ENCODE results near the gene ADGRE1.
"Not testable (repeated sequence)": the region's sequence is repeated elsewhere in the genome, so short reads cannot be mapped to it uniquely, and the experiment has no call there.

ADGRE1 gene, protein sequence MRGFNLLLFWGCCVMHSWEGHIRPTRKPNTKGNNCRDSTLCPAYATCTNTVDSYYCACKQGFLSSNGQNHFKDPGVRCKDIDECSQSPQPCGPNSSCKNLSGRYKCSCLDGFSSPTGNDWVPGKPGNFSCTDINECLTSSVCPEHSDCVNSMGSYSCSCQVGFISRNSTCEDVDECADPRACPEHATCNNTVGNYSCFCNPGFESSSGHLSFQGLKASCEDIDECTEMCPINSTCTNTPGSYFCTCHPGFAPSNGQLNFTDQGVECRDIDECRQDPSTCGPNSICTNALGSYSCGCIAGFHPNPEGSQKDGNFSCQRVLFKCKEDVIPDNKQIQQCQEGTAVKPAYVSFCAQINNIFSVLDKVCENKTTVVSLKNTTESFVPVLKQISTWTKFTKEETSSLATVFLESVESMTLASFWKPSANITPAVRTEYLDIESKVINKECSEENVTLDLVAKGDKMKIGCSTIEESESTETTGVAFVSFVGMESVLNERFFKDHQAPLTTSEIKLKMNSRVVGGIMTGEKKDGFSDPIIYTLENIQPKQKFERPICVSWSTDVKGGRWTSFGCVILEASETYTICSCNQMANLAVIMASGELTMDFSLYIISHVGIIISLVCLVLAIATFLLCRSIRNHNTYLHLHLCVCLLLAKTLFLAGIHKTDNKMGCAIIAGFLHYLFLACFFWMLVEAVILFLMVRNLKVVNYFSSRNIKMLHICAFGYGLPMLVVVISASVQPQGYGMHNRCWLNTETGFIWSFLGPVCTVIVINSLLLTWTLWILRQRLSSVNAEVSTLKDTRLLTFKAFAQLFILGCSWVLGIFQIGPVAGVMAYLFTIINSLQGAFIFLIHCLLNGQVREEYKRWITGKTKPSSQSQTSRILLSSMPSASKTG

DNA sequence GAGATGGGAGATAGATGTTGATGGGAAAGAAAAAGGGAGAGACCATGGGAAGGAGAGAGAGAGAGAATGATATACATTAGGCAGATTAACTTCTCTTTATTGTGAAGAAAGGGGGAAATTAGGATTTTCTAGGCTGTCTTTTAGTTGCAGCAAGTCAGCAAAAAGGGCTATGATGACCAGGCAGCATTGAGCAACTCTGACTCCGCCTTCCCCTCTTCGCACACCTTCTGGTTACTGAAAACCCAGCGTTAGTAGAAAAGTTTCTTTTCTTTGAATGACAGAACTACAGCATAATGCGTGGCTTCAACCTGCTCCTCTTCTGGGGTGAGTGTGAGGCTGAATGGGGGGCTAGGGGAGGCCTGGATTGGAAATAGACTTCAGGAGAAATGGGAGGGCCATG lies at the start of gene ADGRE1:
ADGRE1 (plus strand) TSS at position 264 of the 400 bp plus-strand sequence; CDS start at position 294, 30 bp downstream.
- DNase-seq, result peak; percentile 68

DNA sequence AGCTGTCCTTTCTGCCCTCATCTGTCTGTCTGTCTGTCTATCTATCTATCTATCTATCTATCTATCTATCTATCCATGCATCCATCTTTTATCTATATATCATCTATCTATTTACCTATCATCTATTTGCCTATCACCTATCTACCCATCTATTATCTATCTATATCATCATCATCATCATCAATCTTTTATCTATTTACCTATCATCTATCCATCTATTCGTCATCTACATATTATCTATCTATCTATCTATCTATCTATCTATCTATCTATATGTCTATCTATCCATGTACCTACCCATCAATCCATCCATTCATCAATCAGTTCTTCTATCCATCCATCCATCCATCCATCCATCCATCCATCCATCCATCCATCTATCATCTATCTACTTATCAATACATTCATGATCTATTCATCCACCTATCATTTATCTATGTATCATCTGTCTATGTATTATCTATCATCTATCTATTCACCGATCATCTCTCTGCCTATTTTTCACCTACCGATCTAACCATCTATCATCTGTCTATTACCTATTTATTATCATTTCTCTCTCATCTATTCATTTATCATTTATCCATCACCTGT lies 49.2 kb upstream of the ADGRE1 start:
- DNase-seq, result no peak

DNA sequence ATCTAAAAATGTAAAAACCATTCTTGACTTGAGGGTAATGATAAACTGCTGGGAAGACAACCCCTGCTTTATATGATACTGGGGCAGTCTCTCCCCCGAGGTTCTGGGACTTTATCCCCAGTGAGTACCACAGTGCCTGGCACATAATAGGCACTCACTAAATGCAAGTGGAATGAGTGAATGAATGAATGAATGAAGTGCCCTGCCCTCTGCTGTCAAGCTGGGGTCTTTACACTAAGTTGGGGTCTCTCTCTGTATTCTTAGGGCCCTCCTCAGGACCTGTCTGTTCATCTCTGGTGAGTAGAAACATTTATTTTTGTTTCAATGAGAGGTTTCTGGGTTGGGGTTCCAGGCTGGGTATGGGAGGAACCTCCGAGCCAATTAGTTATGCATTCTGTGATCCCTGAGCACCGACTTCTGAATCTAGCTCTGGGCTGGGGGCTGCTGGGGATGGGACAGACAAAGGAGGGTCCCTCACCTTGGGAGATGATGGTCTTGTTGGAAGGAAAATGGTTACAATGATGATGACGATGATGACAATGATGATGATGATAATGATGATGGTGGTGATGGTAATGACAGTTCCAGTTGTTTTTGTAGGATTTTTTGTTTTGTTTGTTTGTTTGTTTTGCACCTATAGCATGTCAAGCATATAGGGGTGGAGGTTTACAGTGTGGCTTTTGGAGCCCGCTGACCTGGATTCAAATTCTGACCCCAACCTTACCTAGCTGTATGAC lies 44.3 kb upstream of the ADGRE1 start:
- no peak for DNase-seq

DNA sequence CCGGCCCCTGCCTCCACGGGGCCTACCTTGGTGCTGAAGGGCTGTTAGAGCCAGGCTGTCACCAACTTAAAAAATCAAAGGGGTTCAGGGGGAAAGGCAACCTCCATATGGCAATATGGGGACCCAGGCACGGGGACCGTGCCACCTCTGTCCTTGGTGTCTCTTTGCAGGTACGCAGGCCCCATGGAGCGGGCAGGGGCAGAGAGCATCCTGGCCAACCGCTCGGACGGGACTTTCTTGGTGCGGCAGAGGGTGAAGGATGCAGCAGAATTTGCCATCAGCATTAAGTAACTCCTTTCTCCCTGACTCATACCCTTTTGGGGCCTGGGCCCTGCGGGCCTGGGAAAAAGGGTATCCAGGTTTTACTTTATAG lies 39.6 kb upstream of the ADGRE1 start:
- no peak for DNase-seq

DNA sequence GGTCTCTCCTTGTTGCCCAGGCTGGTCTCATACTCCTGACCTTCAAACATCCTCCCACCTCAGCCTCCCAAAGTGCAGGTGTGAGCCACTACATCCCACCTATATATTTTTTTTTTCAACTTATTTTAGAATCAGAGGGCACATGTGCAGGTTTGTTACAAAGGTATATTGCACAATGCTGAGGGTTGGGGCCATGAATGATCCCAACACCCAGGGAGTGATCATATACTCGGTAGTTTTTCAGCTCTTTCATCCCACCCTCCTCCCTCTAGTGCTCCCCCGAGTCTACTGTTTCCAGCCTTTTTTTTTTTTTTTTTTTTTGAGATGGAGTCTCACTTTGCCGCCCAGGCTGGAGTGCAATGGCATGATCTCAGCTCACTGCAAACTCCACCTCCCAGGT lies 38.4 kb upstream of the ADGRE1 start:
- no peak for DNase-seq

DNA sequence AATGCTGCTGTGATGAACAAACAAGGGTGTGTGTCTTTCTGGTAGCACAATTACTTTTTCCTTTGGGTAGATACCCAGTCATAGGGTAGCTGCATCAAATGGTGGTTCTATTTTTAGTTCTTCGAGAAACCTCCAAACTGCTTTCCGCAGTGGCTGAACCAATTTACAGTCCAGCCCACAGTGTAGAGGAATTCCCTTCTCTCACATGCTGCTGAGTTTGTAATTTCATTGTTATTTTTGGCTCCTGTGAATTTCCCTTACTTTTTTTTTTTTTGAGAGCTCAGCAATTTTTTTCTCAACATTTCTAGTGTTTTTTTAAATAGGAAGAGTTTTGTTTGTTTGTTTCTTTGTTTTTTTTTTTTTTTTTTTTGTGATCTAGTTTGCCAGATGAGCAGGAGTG lies 37.5 kb upstream of the ADGRE1 start:
- DNase-seq, result no peak

DNA sequence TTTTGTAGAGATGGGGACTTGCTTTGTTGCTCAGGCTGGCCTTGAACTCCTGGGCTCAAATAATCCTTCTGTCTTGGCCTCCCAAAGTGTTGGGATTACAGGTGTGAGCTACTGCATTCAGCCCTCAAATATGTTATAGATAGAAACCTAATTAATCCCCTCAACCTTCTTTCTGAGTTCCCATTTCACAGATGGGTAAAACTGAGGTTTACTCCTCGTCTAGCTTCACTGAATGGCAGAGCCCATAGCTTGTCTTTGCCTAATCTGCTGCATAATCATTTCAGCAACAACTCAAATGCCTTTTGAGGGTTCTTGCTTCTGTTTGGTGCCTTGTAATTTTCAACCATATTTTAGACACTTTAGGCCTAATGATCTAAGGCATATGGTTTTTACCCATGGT lies 36.0 kb upstream of the ADGRE1 start:
- DNase-seq, result no peak

DNA sequence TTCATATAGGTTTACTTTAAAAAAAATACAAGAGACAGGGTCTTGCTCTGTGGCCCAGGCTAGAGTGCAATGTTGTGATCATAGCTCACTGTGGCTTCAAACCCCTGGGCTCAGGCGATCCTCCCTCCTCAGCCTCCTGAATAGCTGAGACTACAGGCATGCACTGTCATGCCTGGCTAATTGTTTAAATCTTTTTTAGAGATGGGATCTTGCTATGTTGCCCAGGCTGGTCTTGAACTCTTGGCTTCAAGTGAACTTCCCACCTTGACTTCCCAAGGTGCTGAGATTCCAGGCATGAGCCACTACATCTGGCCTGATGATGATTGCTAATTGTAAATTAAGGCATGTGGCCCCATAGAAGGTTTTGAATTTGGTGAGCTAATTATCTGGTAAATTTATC lies 35.4 kb upstream of the ADGRE1 start:
- no peak for DNase-seq

DNA sequence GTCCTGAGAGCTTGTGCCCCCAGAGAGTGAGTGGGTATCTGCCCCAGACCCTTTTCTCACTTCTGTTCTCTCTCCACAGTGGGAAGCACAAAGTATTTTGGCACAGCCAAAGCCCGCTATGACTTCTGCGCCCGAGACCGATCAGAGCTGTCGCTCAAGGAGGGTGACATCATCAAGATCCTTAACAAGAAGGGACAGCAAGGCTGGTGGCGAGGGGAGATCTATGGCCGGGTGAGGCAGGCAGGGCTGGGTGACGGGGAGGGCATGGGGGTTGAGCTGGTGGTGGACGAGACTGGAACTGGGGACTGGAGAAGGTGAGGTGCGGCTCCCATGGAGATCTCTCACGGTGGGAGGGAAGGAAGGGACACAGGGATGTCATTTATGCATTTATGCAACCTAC lies 33.5 kb upstream of the ADGRE1 start:
- no peak for DNase-seq

DNA sequence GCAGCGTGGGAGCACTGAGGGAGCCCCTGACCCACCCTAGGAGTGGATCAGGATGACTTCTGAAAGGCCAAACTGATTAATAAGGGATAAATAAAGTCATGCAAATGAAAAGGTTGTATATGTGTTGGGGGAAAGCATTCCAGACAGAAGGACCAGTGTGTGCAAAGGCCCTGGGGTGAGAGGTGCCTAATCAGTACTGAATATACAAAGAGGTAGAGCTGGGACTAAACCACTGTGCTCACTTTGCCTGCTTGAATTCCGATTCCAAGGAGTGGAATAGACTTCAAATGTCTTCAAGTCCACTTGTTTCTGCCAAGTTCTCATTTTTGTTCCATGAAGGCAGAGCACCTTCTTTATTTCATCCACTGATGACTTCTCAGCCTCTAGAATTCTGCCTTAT lies 32.6 kb upstream of the ADGRE1 start:
- DNase-seq, result no peak

DNA sequence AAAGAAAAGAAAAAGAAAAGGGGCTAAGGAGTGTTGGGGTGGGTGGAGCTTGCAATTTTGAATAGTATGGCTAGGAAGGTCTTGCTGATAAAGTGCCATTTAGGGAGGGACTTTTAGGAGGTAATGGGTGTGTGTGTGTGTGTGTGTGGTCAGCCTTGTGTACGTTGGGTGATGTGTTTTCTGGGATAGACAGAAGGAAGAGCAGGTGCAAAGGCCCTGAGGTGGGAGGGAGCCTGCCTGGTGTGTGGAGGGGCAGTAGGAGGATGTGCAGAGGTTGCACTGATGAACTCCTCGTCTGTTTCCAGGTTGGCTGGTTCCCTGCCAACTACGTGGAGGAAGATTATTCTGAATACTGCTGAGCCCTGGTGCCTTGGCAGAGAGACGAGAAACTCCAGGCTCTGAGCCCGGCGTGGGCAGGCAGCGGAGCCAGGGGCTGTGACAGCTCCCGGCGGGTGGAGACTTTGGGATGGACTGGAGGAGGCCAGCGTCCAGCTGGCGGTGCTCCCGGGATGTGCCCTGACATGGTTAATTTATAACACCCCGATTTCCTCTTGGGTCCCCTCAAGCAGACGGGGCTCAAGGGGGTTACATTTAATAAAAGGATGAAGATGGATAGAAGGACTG lies 30.5 kb upstream of the ADGRE1 start:
- DNase-seq, result no peak

DNA sequence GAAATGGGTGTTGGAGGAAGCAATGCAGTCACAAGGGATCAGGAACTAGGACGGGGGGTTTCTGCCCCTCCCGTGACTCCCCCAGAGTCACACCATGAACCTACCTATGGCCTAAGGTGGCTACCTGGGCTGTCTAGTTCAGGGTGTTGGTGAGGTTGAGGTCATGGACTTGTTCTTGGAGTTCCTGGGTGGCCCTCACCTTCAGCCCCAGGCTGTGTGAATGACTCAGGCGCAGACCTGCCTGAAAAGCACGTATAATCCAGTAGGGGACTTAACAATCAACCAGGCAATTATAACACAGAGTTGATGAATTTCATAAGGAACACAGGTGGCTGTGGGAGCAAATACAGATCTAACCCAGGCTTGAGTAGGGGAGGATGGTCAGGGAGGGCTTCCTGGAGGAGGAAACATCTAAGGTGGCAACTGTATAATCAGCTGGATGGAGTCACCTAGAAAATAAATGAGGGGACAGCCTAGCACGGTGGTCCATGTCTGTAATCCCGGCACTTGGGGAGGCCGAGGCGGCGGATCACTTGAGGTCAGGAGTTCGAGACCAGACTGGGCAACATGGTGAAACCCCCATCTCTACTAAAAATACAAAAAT lies 25.6 kb upstream of the ADGRE1 start:
- DNase-seq, result no peak

DNA sequence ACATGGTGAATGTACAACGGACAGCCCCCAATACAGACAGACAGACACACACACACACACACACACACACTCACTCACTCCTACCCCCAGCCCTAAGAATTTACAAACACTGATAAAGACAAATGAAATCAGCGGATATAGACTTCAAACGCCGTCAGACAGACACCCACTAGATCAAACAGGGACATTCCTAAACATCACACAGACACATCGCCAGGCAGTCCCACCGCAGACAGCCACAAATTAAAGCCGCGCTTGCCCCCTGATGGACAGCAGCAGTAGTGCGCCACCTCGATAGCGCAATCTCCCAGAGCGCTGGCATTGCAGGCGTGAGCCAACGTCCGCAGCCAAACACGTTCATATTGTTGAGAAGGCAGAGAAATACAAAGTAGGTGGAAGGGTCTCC lies 24.7 kb upstream of the ADGRE1 start:
- peak; percentile 91 for DNase-seq

DNA sequence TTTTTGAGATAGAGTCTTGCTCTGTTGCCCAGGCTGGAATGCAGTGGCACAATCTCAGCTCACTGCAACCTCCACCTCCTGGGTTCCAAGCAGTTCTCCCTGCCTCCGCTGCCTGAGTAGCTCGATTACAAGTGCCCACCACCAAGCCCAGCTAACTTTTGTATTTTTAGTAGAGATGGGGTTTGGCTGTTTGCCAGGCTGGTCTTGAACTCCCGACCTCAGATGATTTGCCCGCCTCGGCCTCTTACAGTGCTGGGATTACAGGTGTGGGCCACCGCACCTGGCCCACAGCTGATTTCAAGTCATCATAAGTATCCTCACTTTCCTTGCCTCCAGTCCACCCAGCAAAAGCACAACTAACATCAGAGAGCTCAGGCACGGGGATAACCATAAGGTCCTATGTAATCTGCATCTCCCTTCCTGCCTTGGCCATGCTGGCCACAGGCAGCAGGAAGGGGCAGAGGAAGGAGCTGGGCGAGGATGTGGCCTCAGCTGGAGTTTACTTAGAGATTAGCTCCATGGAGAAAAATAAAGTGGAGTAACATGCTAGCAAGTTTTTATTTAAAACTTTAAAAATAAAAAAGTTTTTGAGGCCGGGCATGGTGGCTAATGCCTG lies 22.9 kb upstream of the ADGRE1 start:
- no peak for DNase-seq

DNA sequence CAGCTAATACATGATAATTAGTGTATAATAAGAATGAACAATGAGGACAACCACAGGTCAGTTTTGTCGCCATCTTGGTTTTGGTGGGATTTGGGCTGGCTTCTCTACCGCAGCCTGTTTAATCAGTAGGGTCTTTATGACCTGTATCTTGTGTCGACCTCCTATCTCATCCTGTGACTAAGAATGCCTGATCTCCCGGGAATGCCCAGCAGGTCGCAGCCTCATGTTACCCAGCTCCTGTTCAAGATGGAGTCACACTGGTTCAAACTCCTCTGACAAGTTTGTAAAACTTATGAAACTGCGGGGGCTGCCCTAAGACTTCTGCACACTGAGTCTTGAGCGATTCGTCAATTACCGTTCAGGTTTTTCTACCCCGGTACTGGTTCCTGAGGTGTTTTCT lies 21.5 kb upstream of the ADGRE1 start:
- no peak for DNase-seq

DNA sequence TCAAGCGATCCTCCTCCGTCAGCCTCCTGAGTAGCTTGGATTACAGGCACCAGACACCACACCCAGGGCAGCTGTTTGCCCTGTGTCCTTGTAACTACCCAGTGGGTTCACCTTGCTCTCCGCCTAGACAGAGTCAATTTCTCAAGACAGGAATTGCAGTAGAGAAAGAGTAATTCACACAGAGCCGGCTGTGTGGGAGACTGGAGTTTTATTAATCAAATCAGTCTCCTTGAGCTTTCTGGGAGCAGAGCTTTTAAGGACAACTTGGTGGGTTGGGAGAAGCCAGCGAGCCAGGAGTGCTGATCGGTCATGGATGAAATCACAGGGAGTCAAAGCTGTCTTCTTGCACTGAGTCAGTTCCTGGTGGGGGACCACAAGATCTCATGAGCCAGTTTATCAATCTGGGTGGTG lies 20.6 kb upstream of the ADGRE1 start:
- DNase-seq, result no peak

DNA sequence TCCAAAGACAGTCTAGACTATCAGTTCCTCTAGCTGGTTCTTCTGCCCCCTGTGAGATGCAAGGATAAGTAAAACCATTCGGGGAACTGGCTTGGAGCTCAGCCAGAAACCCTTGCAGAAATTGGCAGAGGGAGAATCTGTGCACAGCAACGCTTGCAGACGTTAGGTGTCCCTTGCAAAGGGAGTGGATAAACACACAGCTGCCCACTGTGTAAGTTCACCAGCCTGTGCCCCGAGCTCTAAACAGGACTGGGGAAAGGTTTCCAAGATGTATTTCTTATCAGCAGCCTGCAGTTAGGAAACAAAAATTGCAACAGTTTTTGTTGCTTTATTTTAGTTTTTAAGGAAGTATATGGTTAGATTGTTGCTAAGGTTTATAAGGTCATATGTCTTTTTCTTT lies 19.0 kb upstream of the ADGRE1 start:
- DNase-seq, result peak; percentile 91

DNA sequence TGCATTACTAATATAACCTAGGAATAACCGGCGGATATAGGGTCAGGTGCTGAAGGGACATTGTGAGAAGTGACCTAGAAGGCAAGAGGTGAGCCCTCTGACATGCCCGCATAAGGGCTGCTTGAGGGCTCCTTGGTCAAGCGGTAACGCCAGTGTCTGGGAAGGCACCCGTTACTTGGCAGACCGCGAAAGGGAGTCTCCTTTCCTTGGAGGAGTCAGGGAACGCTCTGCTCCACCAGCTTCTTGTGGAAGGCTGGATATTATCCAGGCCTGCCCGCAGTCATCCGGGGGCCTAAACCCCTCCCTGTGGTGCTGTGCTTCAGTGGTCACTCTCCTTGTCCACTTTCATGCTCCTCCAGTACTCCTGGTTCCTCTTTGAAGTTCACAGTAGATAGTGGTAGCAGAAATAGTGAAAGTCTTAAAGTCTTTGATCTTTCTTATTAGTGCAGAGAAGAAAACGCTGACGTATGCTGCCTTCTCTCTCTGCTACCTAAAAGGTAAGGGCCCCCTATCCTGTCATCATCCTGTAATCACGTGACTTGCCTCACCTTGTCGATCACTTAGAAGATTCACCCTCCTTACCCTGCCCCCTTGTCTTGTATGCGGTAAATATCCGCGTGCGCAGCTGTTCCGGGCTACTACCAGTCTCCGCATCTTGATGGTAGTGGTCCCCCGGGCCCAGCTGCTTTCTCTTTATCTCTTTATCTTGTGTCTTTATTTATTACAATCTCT lies 18.1 kb upstream of the ADGRE1 start:
- DNase-seq, result not testable (repeated sequence)

DNA sequence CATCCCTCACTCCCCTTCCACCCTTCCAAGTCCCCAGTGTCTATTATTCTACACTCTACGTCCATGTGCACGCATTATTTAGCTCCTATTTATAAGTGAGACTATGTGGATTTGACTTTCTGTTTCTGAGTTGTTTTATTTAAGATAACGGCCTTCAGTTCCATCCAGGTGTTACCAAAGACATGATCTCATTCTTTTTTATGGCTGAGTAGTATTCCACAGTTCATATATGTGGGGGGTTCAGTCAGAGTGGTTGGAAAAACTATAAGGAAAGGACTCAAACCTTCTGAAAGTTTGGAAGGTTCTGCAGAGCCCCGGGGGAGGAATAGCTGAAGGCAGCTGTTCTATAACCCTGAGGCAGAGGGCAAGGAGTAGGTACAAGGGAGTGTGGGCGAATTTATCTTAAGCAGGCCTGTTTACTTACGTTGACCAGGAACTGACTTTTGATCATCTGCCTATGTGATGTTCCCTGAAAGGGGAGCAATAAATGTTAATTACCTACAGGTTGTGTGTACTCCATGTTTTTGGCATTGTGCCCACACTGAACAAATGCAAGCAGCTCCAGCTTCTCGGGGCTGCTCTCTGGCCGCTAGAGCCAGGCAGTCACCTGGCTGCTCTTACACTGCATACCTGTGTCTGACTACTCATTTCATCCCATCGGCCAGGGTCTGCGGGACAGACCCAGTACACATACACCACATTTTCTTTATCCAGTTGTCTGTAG lies 13.5 kb upstream of the ADGRE1 start:
- DNase-seq, result no peak

DNA sequence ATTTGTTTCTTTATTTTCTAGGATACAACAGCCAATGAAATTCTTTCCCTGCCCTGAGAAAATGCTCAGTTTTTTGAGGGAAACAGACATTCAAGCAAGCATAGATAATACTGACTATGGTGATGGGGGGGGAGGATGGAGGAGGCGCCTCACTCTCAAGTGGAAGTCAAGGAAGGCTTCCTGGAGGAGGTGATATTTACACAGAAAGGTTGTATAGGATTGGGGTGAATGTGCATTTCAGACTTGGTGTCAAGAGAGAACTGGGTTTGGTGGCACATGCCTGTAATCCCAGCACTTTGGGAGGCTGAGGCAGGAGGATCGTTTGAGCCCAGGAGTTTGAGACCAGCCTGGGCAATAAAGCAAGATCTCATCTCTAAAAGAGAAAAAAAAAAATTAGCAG lies 12.2 kb upstream of the ADGRE1 start:
- no peak for DNase-seq
